K562 (cell line): ENCODE measurements around the gene TECPR2. TPM values are rescaled to one million over a fixed set of nuclear protein-coding genes. Genes with fewer than 3 reads are reported as not detected.

Experiments
- HDAC2 ChIP-seq: fragments of 450-650 bp; IDR thresholded peaks from 2 replicates; pipeline ENCODE4 v1.6.1; 2016; ENCODE audit warnings: mild to moderate bottlenecking
- NKRF ChIP-seq: fragments of 450-650 bp; IDR thresholded peaks from 2 replicates; pipeline ENCODE4 v1.6.1; 2016; ENCODE audit warnings: borderline replicate concordance
- PRDM10 ChIP-seq: fragments of 450-650 bp; IDR thresholded peaks from 2 replicates; pipeline ENCODE4 v1.6.1; 2018; ENCODE audit not compliant: partially characterized antibody
- RREB1 ChIP-seq: fragments of 250-450 bp; sonication (Bioruptor Pico); IDR thresholded peaks from 2 replicates; pipeline ENCODE4 v1.4.0; 2020
- U2AF1 ChIP-seq: fragments of 200-400 bp; formaldehyde crosslinking; optimal IDR thresholded peaks from 2 replicates; pipeline ENCODE3; 2017; ENCODE audit warnings: mild to moderate bottlenecking, low read depth, low read length, moderate library complexity
- ZNF212 ChIP-seq: fragments of 450-650 bp; formaldehyde crosslinking; IDR thresholded peaks from 2 replicates; pipeline ENCODE4 v1.4.0; 2020; ENCODE audit warnings: mild to moderate bottlenecking
- polyA plus RNA-seq, 8 experiments: library from polyadenylated mRNA; depleted of rRNA in 4 of 8; stranded (reverse) in 5 of 8; unstranded in 3 of 8; fragments of >200 nt; fragmentation: Nextera tagmentation in 2 of 8; fragmentation: Illumina TruSeq in 1 of 8; extraction: Ambion mirVana in 2 of 8; extraction: Trizol in 1 of 8; gene quantifications; 2 replicates each; pipeline versions ENCODE4 v1.2.1 to v1.2.3, GENCODE V29; 2011 to 2014; ENCODE audit warnings: inconsistent platforms in 1 of 8, missing spikeins in 1 of 8
- total RNA-seq, 7 experiments: library from RNA; depleted of rRNA in 6 of 7; stranded (reverse); fragments of >200 nt in 6 of 7; fragmentation: Illumina TruSeq in 2 of 7; extraction: Trizol in 2 of 7; gene quantifications; 2 replicates each; pipeline versions ENCODE4 v1.2.1 to v1.2.3, GENCODE V29; 2011 to 2021; ENCODE audit warnings: low replicate concordance in 1 of 7

Gene TECPR2
- total and polyA plus RNA-seq, 9 of the 15 experiments (the other 6 are each of a cell fraction or from before 2014, with no cell fraction given) = 0.04 to 3.0 (median 0.83) TPM

GRCh38 chr14:102315121-102315520, 47.6 kb upstream of the TECPR2 start (continued):
- TF ChIP-seq RREB1 (CRISPR knock-in tag) (no peak), NKRF (no peak), HDAC2 (no peak), ZNF212 (no peak), PRDM10 (no peak), U2AF1 (no peak)
